Psoas muscle (tissue), 8 donors: ENCODE data around the gene DNAJC5G. TPM values are rescaled to one million over a fixed set of nuclear protein-coding genes. Genes with fewer than 3 reads are reported as not detected.

ENCODE experiments used
- ATAC-seq, 4 donors: fragments of 200-7000 bp; cut with Tn5 transposase; one replicate each; pipeline ENCODE4 v1.9.1; 2020; ENCODE audit warnings: moderate library complexity in 3 of 4, mild to moderate bottlenecking in 2 of 4
- DNase-seq, 2 donors: peaks; one replicate each; pipeline ENCODE4 v3.0.0-alpha.2; 2020
- H3K27ac ChIP-seq: fragments of 200-600 bp; one replicate; pipeline ENCODE4 v1.8.0; 2022
- H3K27me3 ChIP-seq, 3 donors: fragments of 200-600 bp in 1 of 3; one replicate each; pipeline versions ENCODE4 v1.6.1 to v1.8.0; 2013 to 2022; ENCODE audit warnings: low read length in 2 of 3, mild to moderate bottlenecking in 2 of 3, moderate library complexity in 1 of 3; ENCODE audit not compliant: insufficient read depth in 3 of 3
- H3K36me3 ChIP-seq, 2 donors: fragments of 200-600 bp in 1 of 2; one replicate each; pipeline versions ENCODE4 v1.6.1 to v1.8.0; 2013 to 2022; ENCODE audit warnings: low read depth in 1 of 2, mild to moderate bottlenecking in 1 of 2, moderate library complexity in 1 of 2; ENCODE audit not compliant: insufficient read depth in 1 of 2
- H3K4me1 ChIP-seq: fragments of 200-600 bp; one replicate; pipeline ENCODE4 v1.8.0; 2022
- H3K4me3 ChIP-seq: fragments of 200-600 bp; one replicate; pipeline ENCODE4 v1.8.0; 2022; ENCODE audit warnings: mild to moderate bottlenecking
- H3K9me3 ChIP-seq: fragments of 200-600 bp; one replicate; pipeline ENCODE4 v1.8.0; 2022
- WGBS, 3 donors: extraction: QIAGEN DNeasy Blood & Tissue Kit; methylation state at CpG; one replicate each; pipeline versions ENCODE4 v1.1.6 to v1.1.7; 2013; 5-methylcytosine and 5-hydroxymethylcytosine counted together
- intact Hi-C, 2 donors: fragments of 100-400 bp; cut with DNase I; formaldehyde crosslinking; loops; one replicate each; pipeline versions ENCODE4 v1.11.0 to v1.14.2; 2022
- polyA plus RNA-seq, 3 donors: library from polyadenylated mRNA; stranded (reverse); fragments of 200-250 nt; gene quantifications; one replicate each; pipeline ENCODE4 v1.2.3, GENCODE V29; 2013
- total RNA-seq, 4 donors: library from RNA; stranded (reverse); fragmentation: NEBNext Ultra II Directional in 2 of 4; extraction: Animal tissue kit (Norgen Biotek cat#: 25700) in 2 of 4; gene quantifications; one replicate each; pipeline versions ENCODE4 v1.2.1 to v1.2.4, GENCODE V29; 2021 to 2023
- TF ChIP-seq, protein P1 (sequence below): fragments of 200-600 bp; IDR thresholded peaks from one replicate; pipeline ENCODE4 v1.8.0; 2022; ENCODE audit warnings: antibody characterized with exemption
- donor health status: healthy with polysubstance abuse.
- donor health status: DM: no; HTN: no; CAD: no; lungs with moderate emphysema.
- donor health status: Bipolar disorder and iron deficiency.
- donor health status: healthy.
- donor health status: DM: yes; HTN: yes; CAD: no.
- donor health status: DM: no; HTN: no; CAD: no.
- donor health status: DM: no; HTN: no; CAD: no.
- donor health status: DM: yes; HTN: yes; CAD: no.

Gene DNAJC5G
- total and polyA plus RNA-seq, 7 donors, result not detected

DNA sequence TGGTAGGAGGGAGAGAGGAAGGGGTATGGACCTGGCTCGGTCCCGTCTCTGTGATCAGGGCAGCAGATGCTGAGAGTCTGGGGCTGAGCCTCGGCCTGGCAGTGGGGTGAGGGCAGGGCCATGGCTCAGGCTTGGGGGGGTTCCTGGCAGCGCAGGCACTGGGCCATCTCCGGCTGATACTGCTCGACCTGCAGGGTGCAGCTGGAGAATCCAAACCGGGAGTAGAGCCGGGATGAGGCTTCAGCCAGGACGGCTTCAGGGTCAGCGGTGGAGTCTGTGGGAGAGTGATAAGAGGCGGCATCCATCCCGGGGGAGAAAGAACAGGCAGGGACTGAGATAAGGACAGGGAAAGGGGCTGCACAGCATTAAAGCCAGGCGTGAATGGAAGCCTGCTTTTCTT is 20.0 kb upstream of the DNAJC5G start:
- no peaks in the 10 kb centered on the region for H3K9me3 ChIP-seq
- no peak for ATAC-seq
- WGBS, 3 donors, result 45 to 52% (median 47%) methylated on average over 13 of the region's 13 CpGs
- H3K4me1 ChIP-seq, result peaks cover 4% of the 10 kb centered on the region
- no peak for DNase-seq
- intact Hi-C loops, result no loop called here
- H3K36me3 ChIP-seq, result no peaks in the 10 kb centered on the region
- TF ChIP-seq, protein P1, sequence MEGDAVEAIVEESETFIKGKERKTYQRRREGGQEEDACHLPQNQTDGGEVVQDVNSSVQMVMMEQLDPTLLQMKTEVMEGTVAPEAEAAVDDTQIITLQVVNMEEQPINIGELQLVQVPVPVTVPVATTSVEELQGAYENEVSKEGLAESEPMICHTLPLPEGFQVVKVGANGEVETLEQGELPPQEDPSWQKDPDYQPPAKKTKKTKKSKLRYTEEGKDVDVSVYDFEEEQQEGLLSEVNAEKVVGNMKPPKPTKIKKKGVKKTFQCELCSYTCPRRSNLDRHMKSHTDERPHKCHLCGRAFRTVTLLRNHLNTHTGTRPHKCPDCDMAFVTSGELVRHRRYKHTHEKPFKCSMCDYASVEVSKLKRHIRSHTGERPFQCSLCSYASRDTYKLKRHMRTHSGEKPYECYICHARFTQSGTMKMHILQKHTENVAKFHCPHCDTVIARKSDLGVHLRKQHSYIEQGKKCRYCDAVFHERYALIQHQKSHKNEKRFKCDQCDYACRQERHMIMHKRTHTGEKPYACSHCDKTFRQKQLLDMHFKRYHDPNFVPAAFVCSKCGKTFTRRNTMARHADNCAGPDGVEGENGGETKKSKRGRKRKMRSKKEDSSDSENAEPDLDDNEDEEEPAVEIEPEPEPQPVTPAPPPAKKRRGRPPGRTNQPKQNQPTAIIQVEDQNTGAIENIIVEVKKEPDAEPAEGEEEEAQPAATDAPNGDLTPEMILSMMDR, result no peak
- no peak overlapping the region for H3K4me3 ChIP-seq
- no peak overlapping the region for H3K27ac ChIP-seq
- peaks cover 0 to 22% (median 9%) of the 10 kb centered on the region in 3 donors for H3K27me3 ChIP-seq

DNA sequence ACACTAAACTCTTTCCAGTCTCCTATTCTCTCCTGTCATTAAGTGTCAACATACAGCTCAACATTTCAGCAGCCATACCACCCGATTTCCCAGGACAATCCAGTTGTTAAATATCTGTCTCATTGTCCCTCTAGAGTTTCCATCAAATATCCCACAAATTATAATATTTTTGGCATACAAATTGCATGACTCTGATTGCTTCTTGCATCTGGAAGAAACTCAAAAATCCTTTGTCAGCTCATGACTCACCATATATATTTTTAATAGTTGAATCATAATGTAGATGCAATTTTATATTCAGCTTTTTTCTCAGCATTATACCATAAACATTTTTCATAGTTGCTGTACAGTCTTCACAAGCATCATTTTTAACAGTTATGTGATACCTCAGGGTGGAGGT is 19.6 kb upstream of the DNAJC5G start:
- intact Hi-C loops, result no loop called here
- no peak for DNase-seq
- Histone ChIP-seq H3K27me3 (peaks cover 0 to 27% (median 12%) of the 10 kb centered on the region in 3 donors), H3K27ac (no peak overlapping the region), H3K36me3 (no peaks in the 10 kb centered on the region), H3K4me1 (no peaks in the 10 kb centered on the region), H3K4me3 (no peak overlapping the region), H3K9me3 (no peaks in the 10 kb centered on the region)
- ATAC-seq, result no peak
- 34 to 43% (median 37%) methylated on average over 1 of the region's 1 CpG for WGBS, 3 donors
- TF ChIP-seq, protein P1, result no peak

DNA sequence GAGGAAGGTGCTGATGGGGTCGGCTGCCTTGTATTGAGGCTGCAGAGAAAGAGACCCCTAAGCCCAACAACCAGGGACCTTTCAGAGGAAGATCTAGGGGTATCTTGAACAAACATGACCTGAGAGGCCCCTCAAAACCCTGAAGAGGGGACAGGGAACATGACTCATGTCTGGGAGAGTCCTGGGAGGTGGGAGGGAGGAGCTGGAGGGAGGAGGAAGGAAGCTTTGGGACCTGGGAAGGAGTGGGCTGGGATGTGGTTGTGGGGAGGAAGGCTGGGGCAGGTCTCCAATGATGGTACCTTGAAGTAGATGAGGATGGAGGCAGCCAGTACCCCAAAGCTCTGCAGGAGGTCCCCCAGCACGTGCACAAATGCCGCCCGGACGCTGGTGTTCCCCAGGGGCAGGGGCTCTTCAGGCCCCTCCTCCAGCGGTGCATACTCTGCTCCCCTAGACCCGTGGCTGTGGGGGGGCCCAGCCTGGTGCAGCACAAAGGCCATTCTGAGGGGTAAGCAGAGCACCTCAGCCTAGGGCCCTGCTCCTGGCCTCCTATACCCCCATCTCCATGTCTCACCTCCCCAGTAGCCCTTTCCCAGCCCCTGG is 18.3 kb upstream of the DNAJC5G start:
- WGBS, 3 donors, result 71 to 83% (median 75%) methylated on average over 4 to 7 of the region's 7 CpGs
- DNase-seq (no peak), ATAC-seq (no peak)
- intact Hi-C loops, result no loop called here
- Histone ChIP-seq H3K9me3 (no peaks in the 10 kb centered on the region), H3K4me3 (no peak overlapping the region), H3K36me3 (no peaks in the 10 kb centered on the region), H3K4me1 (no peaks in the 10 kb centered on the region), H3K27ac (no peak overlapping the region), H3K27me3 (peaks cover 0 to 37% (median 24%) of the 10 kb centered on the region in 3 donors)
- TF ChIP-seq, protein P1, result no peak

DNA sequence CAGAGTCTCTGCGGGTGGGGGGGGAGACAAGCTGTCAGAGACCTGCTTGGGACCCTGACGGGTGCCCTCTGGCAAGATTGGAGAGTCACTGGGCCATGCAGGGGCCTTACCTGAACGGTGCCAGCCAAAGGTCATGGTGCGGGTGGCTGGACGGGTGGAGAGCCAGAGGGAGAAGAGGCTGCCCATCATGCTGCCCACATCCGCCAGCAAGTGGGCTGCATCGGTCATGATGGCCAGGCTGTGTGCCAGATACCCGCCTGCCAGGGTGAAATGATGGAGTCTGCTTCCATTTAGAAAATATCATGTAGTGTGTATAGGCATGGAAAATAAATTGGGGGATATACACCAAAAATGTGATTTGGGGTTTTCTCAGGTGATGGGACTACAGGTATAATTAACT is 17.2 kb upstream of the DNAJC5G start:
- ATAC-seq (no peak), DNase-seq (no peak)
- peaks cover 4% of the 10 kb centered on the region for H3K4me1 ChIP-seq
- no peak overlapping the region for H3K27ac ChIP-seq
- no peaks in the 10 kb centered on the region for H3K36me3 ChIP-seq
- TF ChIP-seq, protein P1, result no peak
- no peak overlapping the region for H3K4me3 ChIP-seq
- intact Hi-C loops, result no loop called here
- no peaks in the 10 kb centered on the region for H3K9me3 ChIP-seq
- WGBS, 3 donors, result 82 to 86% (median 82%) methylated on average over 8 of the region's 8 CpGs
- H3K27me3 ChIP-seq, result peaks cover 0 to 48% (median 33%) of the 10 kb centered on the region in 3 donors
